HCT116 (cell line): ENCODE measurements around the gene MYL6B. TPM values are rescaled to one million over a fixed set of nuclear protein-coding genes. Genes with fewer than 3 reads are reported as not detected.

ENCODE experiments used
- ATAC-seq: fragments of 200-7000 bp; cut with Tn5 transposase; 2 replicates; pipeline ENCODE4 v1.9.1; 2020; ENCODE audit warnings: mild to moderate bottlenecking, moderate library complexity
- BruUV-seq: library from RNA; stranded (reverse); fragments of 400-500 nt; replicated peaks from 2 replicates; lab custom pipeline; 2021; lab: Mats Ljungman, UMichigan
- CTCF ChIA-PET: fragments of 300-600 bp; sonication (Branson Sonifier 250); formaldehyde crosslinking; loops from one replicate; lab custom pipeline; 2021; ENCODE audit warnings: antibody characterized with exemption; lab: Charles Lee
- POLR2A ChIA-PET: fragments of 300-600, 350-600 bp; sonication (Branson Sonifier 250); formaldehyde crosslinking; loops from one replicate; lab custom pipeline; 2021; ENCODE audit warnings: antibody characterized with exemption; lab: Charles Lee
- RAD21 ChIA-PET, 2 experiments: fragments of 300-600 bp; sonication (Branson Sonifier 250); formaldehyde crosslinking; loops; one replicate each; lab custom pipeline; 2023; ENCODE audit warnings: low total read pairs in 2 of 2; ENCODE audit not compliant: uncharacterized antibody in 2 of 2, unreplicated experiment in 2 of 2, low non-redundant PET in 1 of 2; lab: Charles Lee
- DNase-seq: peaks from one replicate; pipeline ENCODE4 v3.0.0-alpha.2; 2010; ENCODE audit warnings: low read depth, low spot score
- H2AFZ ChIP-seq: fragments of 200-600 bp; shearing (Covaris generic), sonication (generic); 2 replicates; pipeline ENCODE4 v1.6.1; 2017; ENCODE audit warnings: low read depth, mixed run types, mixed read lengths, antibody characterized with exemption, low read length; ENCODE audit not compliant: poor library complexity, severe bottlenecking
- H3K27ac ChIP-seq: 2 replicates; pipeline ENCODE4 v1.5.1; 2012; ENCODE audit warnings: low read depth, low read length
- H3K27me3 ChIP-seq: fragments of 200-600 bp; sonication (generic); 2 replicates; pipeline ENCODE4 v1.6.1; 2016; ENCODE audit warnings: mixed run types, low read length, mixed read lengths; ENCODE audit not compliant: insufficient read depth
- H3K36me3 ChIP-seq, 2 experiments: fragments of 200-500 bp in 1 of 2; fragments of 200-600 bp in 1 of 2; sonication (Bioruptor generic) in 1 of 2; sonication (generic) in 1 of 2; 2 replicates each; pipeline versions ENCODE4 v1.5.1 to v1.6.1; 2014 to 2016; ENCODE audit warnings: low read length in 2 of 2, inconsistent platforms in 1 of 2, mixed read lengths in 1 of 2, mixed run types in 1 of 2; ENCODE audit not compliant: insufficient read depth in 2 of 2, control insufficient read depth in 1 of 2
- H3K4me1 ChIP-seq, 2 experiments: fragments of 200-600 bp in 1 of 2; sonication (generic) in 1 of 2; 2 replicates each; pipeline versions ENCODE4 v1.5.1 to v1.6.1; 2012 to 2017; ENCODE audit warnings: low read length in 2 of 2, inconsistent platforms in 1 of 2, mild to moderate bottlenecking in 1 of 2, mixed read lengths in 1 of 2, mixed run types in 1 of 2, moderate library complexity in 1 of 2; ENCODE audit not compliant: insufficient read depth in 2 of 2, control insufficient read depth in 1 of 2
- H3K4me2 ChIP-seq: fragments of 200-600 bp; sonication (generic); 2 replicates; pipeline ENCODE4 v1.6.1; 2017; ENCODE audit warnings: mixed run types, low read length, mixed read lengths
- H3K4me3 ChIP-seq, 2 experiments: fragments of 200-600 bp in 1 of 2; sonication (generic) in 1 of 2; replicated peaks in 1 of 2; 2 replicates each; pipeline ENCODE4 v1.5.1; 2011 to 2016; ENCODE audit warnings: low read length in 2 of 2, control low read depth in 1 of 2, low read depth in 1 of 2, mild to moderate bottlenecking in 1 of 2, mixed read lengths in 1 of 2, mixed run types in 1 of 2
- H3K79me2 ChIP-seq: fragments of 200-600 bp; sonication (generic); 2 replicates; pipeline ENCODE4 v1.6.1; 2017; ENCODE audit warnings: mild to moderate bottlenecking, mixed run types, low read length, moderate library complexity, mixed read lengths; ENCODE audit not compliant: insufficient read depth
- H3K9ac ChIP-seq: fragments of 200-600 bp; sonication (generic); 2 replicates; pipeline ENCODE4 v1.6.1; 2016; ENCODE audit warnings: low read length, mixed read lengths
- H3K9me2 ChIP-seq: fragments of 200-600 bp; sonication (generic), shearing (Covaris generic); 2 replicates; pipeline ENCODE4 v1.6.1; 2017; ENCODE audit warnings: mixed run types, mild to moderate bottlenecking, moderate library complexity; ENCODE audit not compliant: insufficient read depth
- H3K9me3 ChIP-seq, 2 experiments: fragments of 200-500 bp in 1 of 2; fragments of 200-600 bp in 1 of 2; sonication (Bioruptor generic) in 1 of 2; sonication (generic) in 1 of 2; 2 replicates each; pipeline ENCODE4 v1.6.1; 2014 to 2017; ENCODE audit warnings: low read length in 2 of 2, mixed read lengths in 2 of 2, inconsistent platforms in 1 of 2, low read depth in 1 of 2, mild to moderate bottlenecking in 1 of 2, mixed run types in 1 of 2, moderate library complexity in 1 of 2; ENCODE audit not compliant: control insufficient read depth in 1 of 2, insufficient read depth in 1 of 2
- H4K20me1 ChIP-seq: fragments of 200-600 bp; sonication (generic), shearing (Covaris generic); 2 replicates; pipeline ENCODE4 v1.6.1; 2017; ENCODE audit warnings: mixed run types, mild to moderate bottlenecking, moderate library complexity; ENCODE audit not compliant: insufficient read depth
- EZH2 ChIP-seq: fragments of 200-600 bp; sonication (generic); IDR thresholded peaks from 2 replicates; pipeline ENCODE4 v1.6.1; 2017; ENCODE audit warnings: antibody characterized with exemption, mixed run types
- POLR2AphosphoS5 ChIP-seq: IDR thresholded peaks from 2 replicates; pipeline ENCODE4 v1.6.1; 2011; ENCODE audit warnings: mild to moderate bottlenecking, low read depth, low read length, moderate library complexity
- RAD21 ChIP-seq: IDR thresholded peaks from 2 replicates; pipeline ENCODE4 v1.6.1; 2012; ENCODE audit warnings: low read depth, mild to moderate bottlenecking
- ZNF274 ChIP-seq: fragments of 200-500 bp; sonication (Bioruptor generic); IDR thresholded peaks from 2 replicates; pipeline ENCODE4 v1.6.1; 2014; ENCODE audit warnings: mild to moderate bottlenecking, low read depth, low read length, inconsistent platforms
- intact Hi-C: fragments of 100-400 bp; cut with micrococcal nuclease; formaldehyde crosslinking; loops from 2 replicates; pipeline ENCODE4 v1.10.0; 2022
- total RNA-seq: library from RNA; stranded (reverse); gene quantifications from one replicate; pipeline ENCODE4 v1.2.1, GENCODE V29; 2021; ENCODE audit not compliant: unreplicated experiment

The MYL6B gene
- total RNA-seq, 1 experiment from 2014 or later = 94.3 TPM

GRCh38 chr12:56158926-56159461 lies 6.6 kb downstream of the MYL6B start:
- intact Hi-C loops = loop anchor here (2.0 kb wide), 1 partner anchor 40 kb away; the partner anchor contains the start of gene ZC3H10
- POLR2A ChIA-PET = interaction anchor here (1.3 to 1.8 kb wide), 2 partner anchors 31 to 41 kb away, joined by 5 to 7 read pairs; partner anchors contain the start of genes ESYT1 and ZC3H10

GRCh38 chr12:56159482-56160192 lies 7.2 kb downstream of the MYL6B start:
- POLR2A ChIA-PET = interaction anchor here (1.3 to 1.8 kb wide), 2 partner anchors 32 to 42 kb away, joined by 5 to 7 read pairs; partner anchors contain the start of genes ESYT1 and ZC3H10
- H2AFZ ChIP-seq = no peak overlapping the region
- CTCF ChIA-PET = interaction anchor here (0.9 to 1.4 kb wide), 3 partner anchors 30 to 42 kb away, joined by 3 to 5 read pairs (median 4); partner anchors contain the start of genes SMARCC2 and ZC3H10
- no peaks in the 10 kb centered on the region for H3K9me3 ChIP-seq
- no TSS peak for BruUV-seq
- intact Hi-C loops = loop anchor here (2.0 kb wide), 1 partner anchor 41 kb away; the partner anchor contains the start of gene ZC3H10
- H3K4me2 ChIP-seq = peak overlapping the region; percentile 96
- no peaks in the 10 kb centered on the region for H3K27me3 ChIP-seq
- no peaks in the 10 kb centered on the region for H4K20me1 ChIP-seq
- RAD21 ChIA-PET = no interaction called here
- peak overlapping the region; percentile 85 for H3K27ac ChIP-seq
- no peaks in the 10 kb centered on the region for H3K9me2 ChIP-seq
- H3K4me3 ChIP-seq = peak overlapping the region; percentile 78 to 96
- peaks cover 41 to 50% of the 10 kb centered on the region in 2 experiments; a peak in 3 of 4 replicates for H3K36me3 ChIP-seq
- no peak for DNase-seq
- H3K79me2 ChIP-seq = peaks cover 43% of the 10 kb centered on the region
- peaks cover 12 to 24% of the 10 kb centered on the region in 2 experiments for H3K4me1 ChIP-seq
- no peak for ATAC-seq
- peak overlapping the region; percentile 99 for H3K9ac ChIP-seq
- TF ChIP-seq POLR2AphosphoS5 (peak; percentile 16), EZH2 (no peak)
- TF ChIP-seq, all 23 proteins: peak for 1

More at GRCh38 chr12:56158926-56159461, 6.6 kb downstream of the MYL6B start:
- Histone ChIP-seq H2AFZ (no peak overlapping the region), H3K4me3 (peak overlapping the region; percentile 78 to 96), H4K20me1 (no peaks in the 10 kb centered on the region), H3K4me1 (peaks cover 12 to 24% of the 10 kb centered on the region in 2 experiments), H3K9me3 (no peaks in the 10 kb centered on the region), H3K79me2 (peaks cover 43% of the 10 kb centered on the region), H3K9ac (peak overlapping the region; percentile 99), H3K27me3 (no peaks in the 10 kb centered on the region), H3K36me3 (peaks cover 35 to 48% of the 10 kb centered on the region in 2 experiments; a peak in 3 of 4 replicates), H3K27ac (peak overlapping the region; percentile 85), H3K9me2 (no peaks in the 10 kb centered on the region), H3K4me2 (peak overlapping the region; percentile 96)
- CTCF ChIA-PET = interaction anchor here (1.1 to 1.4 kb wide), 2 partner anchors 31 to 41 kb away, joined by 4 to 5 read pairs; partner anchors contain the start of genes SMARCC2 and ZC3H10
- TF ChIP-seq ZNF274 (no peak), POLR2AphosphoS5 (no peak), RAD21 (no peak)
- ATAC-seq = peak; percentile 55
- BruUV-seq = TSS peak; percentile 67
- no peak for DNase-seq
- RAD21 ChIA-PET = no interaction called here
